Measurements from ENCODE around the gene MXD4. TPM values are rescaled to one million over a fixed set of nuclear protein-coding genes. Genes with fewer than 3 reads are reported as not detected.

Gene MXD4
- total RNA-seq (26.7 and 42.1 TPM in 2 replicates), polyA plus RNA-seq (22.1 and 25.4 TPM in 2 replicates), polyA minus RNA-seq (ENCODE audit: low replicate concordance) (40.3 and 59.0 TPM in 2 replicates)
- 38.6 and 46.9 TPM in 2 replicates for polyA plus RNA-seq (2012)

- Histone ChIP-seq H3K27me3 (ENCODE audit: control insufficient read depth, insufficient read depth, low read length) (no peaks in the 10 kb centered on the region), H3K4me2 (ENCODE audit: extremely low read depth, insufficient read depth, low read length) (peak within 1 kb of the TSS; percentile 93), H3K36me3 (ENCODE audit: control insufficient read depth, insufficient read depth, low read length) (peaks cover 2% of the 10 kb centered on the region), H3K9me3 (ENCODE audit: control insufficient read depth, insufficient read depth, low read depth, low read length) (no peaks in the 10 kb centered on the region), H3K4me3 (replicated peaks in 1 of 4; ENCODE audit: control extremely low read depth in 1 of 4, insufficient read depth in 1 of 4, low read depth in 3 of 4, low read length in 4 of 4) (peak within 1 kb of the TSS; percentile 53 to 92 (median 84)), H3K4me1 (ENCODE audit: control insufficient read depth, extremely low read depth, insufficient read depth, low read length) (peaks cover 14% of the 10 kb centered on the region), H2AFZ (ENCODE audit: low read length) (peak within 1 kb of the TSS; percentile 64), H4K20me1 (ENCODE audit: control insufficient read depth, extremely low read depth, insufficient read depth, low read length) (no peaks in the 10 kb centered on the region), H3K79me2 (ENCODE audit: control insufficient read depth, insufficient read depth, low read length) (peaks cover 12% of the 10 kb centered on the region), H3K9ac (ENCODE audit: insufficient read depth, low read length) (peak within 1 kb of the TSS; percentile 87), H3K27ac (ENCODE audit: insufficient read depth, low read length) (peak within 1 kb of the TSS; percentile 88)
- TF ChIP-seq EZH2 (IDR thresholded peaks at IDR 0.05; ENCODE audit: low read length, missing control alignments), result no peak
- TF ChIP-seq CTCF (conservative IDR thresholded peaks at IDR 0.05 in 1 of 2, IDR thresholded peaks at IDR 0.05 in 1 of 2; ENCODE audit: low read depth in 1 of 2, low read length in 2 of 2), result no peak
- no peak for DNase-seq (ENCODE audit: low read depth in 2 of 2)
Measured at GRCh38 chr4:2261853-2262144, at the start of gene MXD4. MXD4 (minus strand) TSS chr4:2262109; CDS start chr4:2261980, 129 bp downstream.

GRCh38 chr4:2306773-2307410, 45.0 kb upstream of the MXD4 start:
- Histone ChIP-seq H3K4me3 (replicated peaks in 1 of 4; ENCODE audit: control extremely low read depth in 1 of 4, insufficient read depth in 1 of 4, low read depth in 3 of 4, low read length in 4 of 4) (no peak overlapping the region), H3K9me3 (ENCODE audit: control insufficient read depth, insufficient read depth, low read depth, low read length) (no peaks in the 10 kb centered on the region), H3K4me2 (ENCODE audit: extremely low read depth, insufficient read depth, low read length) (no peak overlapping the region), H3K79me2 (ENCODE audit: control insufficient read depth, insufficient read depth, low read length) (no peaks in the 10 kb centered on the region), H4K20me1 (ENCODE audit: control insufficient read depth, extremely low read depth, insufficient read depth, low read length) (no peaks in the 10 kb centered on the region), H3K9ac (ENCODE audit: insufficient read depth, low read length) (no peak overlapping the region), H3K27me3 (ENCODE audit: control insufficient read depth, insufficient read depth, low read length) (no peaks in the 10 kb centered on the region), H3K4me1 (ENCODE audit: control insufficient read depth, extremely low read depth, insufficient read depth, low read length) (no peaks in the 10 kb centered on the region), H3K27ac (ENCODE audit: insufficient read depth, low read length) (no peak overlapping the region), H2AFZ (ENCODE audit: low read length) (no peak overlapping the region), H3K36me3 (ENCODE audit: control insufficient read depth, insufficient read depth, low read length) (no peaks in the 10 kb centered on the region)
- TF ChIP-seq CTCF (conservative IDR thresholded peaks at IDR 0.05 in 1 of 2, IDR thresholded peaks at IDR 0.05 in 1 of 2; ENCODE audit: low read depth in 1 of 2, low read length in 2 of 2), result no peak
- TF ChIP-seq EZH2 (IDR thresholded peaks at IDR 0.05; ENCODE audit: low read length, missing control alignments), result no peak
- no peak for DNase-seq (ENCODE audit: low read depth in 2 of 2)

- H3K27ac ChIP-seq (ENCODE audit: insufficient read depth, low read length), result no peak overlapping the region
- no peak overlapping the region for H3K9ac ChIP-seq (ENCODE audit: insufficient read depth, low read length)
- no peaks in the 10 kb centered on the region for H3K27me3 ChIP-seq (ENCODE audit: control insufficient read depth, insufficient read depth, low read length)
- H3K4me1 ChIP-seq (ENCODE audit: control insufficient read depth, extremely low read depth, insufficient read depth, low read length), result no peaks in the 10 kb centered on the region
- no peaks in the 10 kb centered on the region for H3K9me3 ChIP-seq (ENCODE audit: control insufficient read depth, insufficient read depth, low read depth, low read length)
- H4K20me1 ChIP-seq (ENCODE audit: control insufficient read depth, extremely low read depth, insufficient read depth, low read length), result no peaks in the 10 kb centered on the region
- TF ChIP-seq EZH2 (IDR thresholded peaks at IDR 0.05; ENCODE audit: low read length, missing control alignments) (no peak), CTCF (conservative IDR thresholded peaks at IDR 0.05 in 1 of 2, IDR thresholded peaks at IDR 0.05 in 1 of 2; ENCODE audit: low read depth in 1 of 2, low read length in 2 of 2) (no peak)
- no peaks in the 10 kb centered on the region for H3K79me2 ChIP-seq (ENCODE audit: control insufficient read depth, insufficient read depth, low read length)
- H2AFZ ChIP-seq (ENCODE audit: low read length), result no peak overlapping the region
- no peak overlapping the region for H3K4me2 ChIP-seq (ENCODE audit: extremely low read depth, insufficient read depth, low read length)
- DNase-seq (ENCODE audit: low read depth in 2 of 2), result no peak
- H3K4me3 ChIP-seq (replicated peaks in 1 of 4; ENCODE audit: control extremely low read depth in 1 of 4, insufficient read depth in 1 of 4, low read depth in 3 of 4, low read length in 4 of 4), result no peak overlapping the region
- H3K36me3 ChIP-seq (ENCODE audit: control insufficient read depth, insufficient read depth, low read length), result no peaks in the 10 kb centered on the region
Measured at GRCh38 chr4:2305766-2306501, 44.0 kb upstream of the MXD4 start.

Measured in fibroblast of lung (primary cell).